HepG2 (cell line): ENCODE data around the gene GYS1. TPM values are rescaled to one million over a fixed set of nuclear protein-coding genes. Genes with fewer than 3 reads are reported as not detected.
A peak's percentile ranks its signal among the peaks of the same experiment; 100 is the strongest.

ENCODE experiments used
- AHDC1 ChIP-seq: sonication (generic); formaldehyde crosslinking; IDR thresholded peaks from 2 replicates; pipeline ENCODE4 v1.5.1; 2020; ENCODE audit warnings: mild to moderate bottlenecking, missing genetic modification reagents, borderline replicate concordance
- CHCHD3 ChIP-seq: sonication (generic); formaldehyde crosslinking; IDR thresholded peaks from 2 replicates; pipeline ENCODE4 v1.8.0; 2022; ENCODE audit warnings: mild to moderate bottlenecking, missing genetic modification reagents, moderate library complexity
- HOXA7 ChIP-seq: sonication (generic); formaldehyde crosslinking; IDR thresholded peaks from 2 replicates; pipeline ENCODE4 v1.8.1; 2022; ENCODE audit warnings: mild to moderate bottlenecking, missing genetic modification reagents, moderate library complexity
- KDM4B ChIP-seq: sonication (generic); formaldehyde crosslinking; IDR thresholded peaks from 2 replicates; pipeline ENCODE4 v1.4.0; 2020; ENCODE audit warnings: missing genetic modification reagents
- KLF13 ChIP-seq: sonication (generic); formaldehyde crosslinking; IDR thresholded peaks from 2 replicates; pipeline ENCODE4 v1.4.0; 2020; ENCODE audit warnings: mild to moderate bottlenecking, missing genetic modification reagents
- KMT2B ChIP-seq: IDR thresholded peaks from 2 replicates; pipeline ENCODE4 v1.6.1; 2016; ENCODE audit warnings: missing genetic modification reagents, missing compliant biosample characterization
- NR1H2 ChIP-seq: sonication (generic); formaldehyde crosslinking; IDR thresholded peaks from 2 replicates; pipeline ENCODE4 v1.8.1; 2022; ENCODE audit warnings: low read depth, missing genetic modification reagents, borderline replicate concordance
- RBAK ChIP-seq: sonication (generic); formaldehyde crosslinking; IDR thresholded peaks from 2 replicates; pipeline ENCODE4 v1.5.1; 2020; ENCODE audit warnings: mild to moderate bottlenecking, missing genetic modification reagents
- RFXAP ChIP-seq: sonication (generic); formaldehyde crosslinking; IDR thresholded peaks from 2 replicates; pipeline ENCODE4 v1.4.0; 2020; ENCODE audit warnings: missing genetic modification reagents, borderline replicate concordance
- TFE3 ChIP-seq: IDR thresholded peaks from 2 replicates; pipeline ENCODE4 v1.6.1; 2016
- TSC22D2 ChIP-seq: sonication (generic); formaldehyde crosslinking; IDR thresholded peaks from 2 replicates; pipeline ENCODE4 v1.5.1; 2020; ENCODE audit warnings: missing genetic modification reagents, mild to moderate bottlenecking, borderline replicate concordance
- ZFP90 ChIP-seq: sonication (generic); formaldehyde crosslinking; IDR thresholded peaks from 2 replicates; pipeline ENCODE4 v1.8.0; 2022; ENCODE audit warnings: missing genetic modification reagents, mild to moderate bottlenecking, inconsistent platforms, borderline replicate concordance
- ZNF564 ChIP-seq: sonication (generic); formaldehyde crosslinking; IDR thresholded peaks from 2 replicates; pipeline ENCODE4 v1.8.1; 2023; ENCODE audit warnings: mild to moderate bottlenecking, missing genetic modification reagents
- ZNF639 ChIP-seq: conservative IDR thresholded peaks from 2 replicates; pipeline ENCODE4 v1.6.1; 2018; ENCODE audit warnings: missing genetic modification reagents
- polyA plus RNA-seq, 8 experiments: library from polyadenylated mRNA; depleted of rRNA in 3 of 8; stranded (reverse) in 7 of 8; unstranded in 1 of 8; fragments of >200 nt; fragmentation: Illumina TruSeq in 4 of 8; extraction: Trizol in 4 of 8; gene quantifications; 2 replicates each; pipeline versions ENCODE4 v1.2.1 to v1.2.3, GENCODE V29; 2011 to 2016; ENCODE audit warnings: low read depth in 4 of 8, missing spikeins in 1 of 8, mixed read lengths in 1 of 8; ENCODE audit not compliant: insufficient read depth in 1 of 8
- total RNA-seq, 5 experiments: library from RNA; depleted of rRNA; stranded (reverse); fragments of >200 nt; fragmentation: Illumina TruSeq; extraction: Trizol; gene quantifications; 2 replicates each; pipeline ENCODE4 v1.2.3, GENCODE V29; 2016; ENCODE audit warnings: low read depth in 1 of 5
- TF ChIP-seq, protein P1 (sequence below): sonication (generic); formaldehyde crosslinking; IDR thresholded peaks from 2 replicates; pipeline ENCODE4 v1.4.0; 2020; ENCODE audit warnings: missing genetic modification reagents, borderline replicate concordance

GYS1 gene
- total and polyA plus RNA-seq, 2 of the 13 experiments (the other 11 are each of a cell fraction or from before 2014, with no cell fraction given), result 18.4 to 42.1 TPM

DNA sequence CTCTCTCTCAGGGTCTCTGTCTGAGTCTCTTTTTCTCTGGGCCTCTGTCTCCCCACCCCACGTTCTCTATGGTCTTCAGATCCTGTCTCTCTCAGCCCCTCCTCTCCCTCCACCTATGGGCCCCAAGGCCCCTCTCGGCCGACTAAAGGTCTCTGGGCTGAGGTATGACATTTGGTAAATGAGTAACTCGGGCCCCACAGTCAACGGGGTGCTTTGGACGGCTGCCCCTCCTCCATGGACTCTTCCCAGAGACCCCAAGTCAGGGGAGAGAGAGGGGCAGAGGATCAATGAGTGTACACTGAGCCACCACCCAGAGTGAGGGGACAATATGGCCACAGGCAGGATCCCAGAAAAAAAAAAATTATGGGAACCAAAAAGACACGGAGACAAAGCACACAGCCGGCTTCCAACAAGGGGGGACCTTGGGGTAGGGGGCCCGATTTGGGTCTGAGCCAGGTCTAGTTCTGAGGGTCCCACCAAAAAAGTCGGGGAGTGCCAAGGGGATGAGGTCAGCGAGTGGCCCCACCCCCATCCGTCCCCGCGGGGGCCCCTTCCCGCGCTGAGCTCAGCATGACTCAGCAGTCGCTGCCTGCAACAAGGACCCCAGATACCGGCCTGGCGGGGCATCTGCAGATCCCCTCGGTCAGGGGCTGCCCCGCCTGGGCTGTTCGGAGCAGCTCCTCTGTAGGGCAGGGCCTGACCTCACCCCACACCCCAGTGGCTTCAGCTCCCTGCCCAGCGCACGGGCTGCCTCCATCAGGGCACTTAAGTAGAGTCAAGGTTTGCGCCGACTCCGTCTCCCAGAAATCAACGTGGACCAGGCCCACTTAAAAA lies 29.5 kb downstream of the GYS1 start (continued):
- TF ChIP-seq, protein P1, sequence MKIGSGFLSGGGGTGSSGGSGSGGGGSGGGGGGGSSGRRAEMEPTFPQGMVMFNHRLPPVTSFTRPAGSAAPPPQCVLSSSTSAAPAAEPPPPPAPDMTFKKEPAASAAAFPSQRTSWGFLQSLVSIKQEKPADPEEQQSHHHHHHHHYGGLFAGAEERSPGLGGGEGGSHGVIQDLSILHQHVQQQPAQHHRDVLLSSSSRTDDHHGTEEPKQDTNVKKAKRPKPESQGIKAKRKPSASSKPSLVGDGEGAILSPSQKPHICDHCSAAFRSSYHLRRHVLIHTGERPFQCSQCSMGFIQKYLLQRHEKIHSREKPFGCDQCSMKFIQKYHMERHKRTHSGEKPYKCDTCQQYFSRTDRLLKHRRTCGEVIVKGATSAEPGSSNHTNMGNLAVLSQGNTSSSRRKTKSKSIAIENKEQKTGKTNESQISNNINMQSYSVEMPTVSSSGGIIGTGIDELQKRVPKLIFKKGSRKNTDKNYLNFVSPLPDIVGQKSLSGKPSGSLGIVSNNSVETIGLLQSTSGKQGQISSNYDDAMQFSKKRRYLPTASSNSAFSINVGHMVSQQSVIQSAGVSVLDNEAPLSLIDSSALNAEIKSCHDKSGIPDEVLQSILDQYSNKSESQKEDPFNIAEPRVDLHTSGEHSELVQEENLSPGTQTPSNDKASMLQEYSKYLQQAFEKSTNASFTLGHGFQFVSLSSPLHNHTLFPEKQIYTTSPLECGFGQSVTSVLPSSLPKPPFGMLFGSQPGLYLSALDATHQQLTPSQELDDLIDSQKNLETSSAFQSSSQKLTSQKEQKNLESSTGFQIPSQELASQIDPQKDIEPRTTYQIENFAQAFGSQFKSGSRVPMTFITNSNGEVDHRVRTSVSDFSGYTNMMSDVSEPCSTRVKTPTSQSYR (CRISPR knock-in tag), result peak; percentile 92
- TF ChIP-seq HOXA7 (CRISPR knock-in tag) (no peak), TFE3 (CRISPR knock-in tag) (peak; percentile 26), CHCHD3 (CRISPR knock-in tag) (no peak), KLF13 (no peak; the same call in 1 of the 2 replicates), KMT2B (peak; percentile 85), ZFP90 (CRISPR knock-in tag) (no peak), ZNF639 (CRISPR knock-in tag) (peak; percentile 79), RFXAP (CRISPR knock-in tag) (no peak), NR1H2 (CRISPR knock-in tag) (0 out of 2 replicates have a peak, but pooled peaks have one; percentile 50), KDM4B (no peak), ZNF564 (CRISPR knock-in tag) (peak; percentile 77; the same call in 1 of the 2 replicates), TSC22D2 (no peak), RBAK (CRISPR knock-in tag) (0 out of 2 replicates have a peak, but pooled peaks have one; percentile 45), AHDC1 (CRISPR knock-in tag) (no peak)
